Astrocyte of the cerebellum (primary cell): Measurements from ENCODE around the gene NLGN1.

Experiments
- DNase-seq: peaks from one replicate; pipeline ENCODE4 v3.0.0-alpha.2; 2011; ENCODE audit warnings: low read depth
- H3K4me3 ChIP-seq: 2 replicates; pipeline ENCODE4 v1.5.1; 2011; ENCODE audit warnings: mild to moderate bottlenecking, low read depth, low read length, moderate library complexity
- CTCF ChIP-seq: IDR thresholded peaks from 2 replicates; pipeline ENCODE4 v1.5.1; 2012; ENCODE audit warnings: low read length, low read depth, moderate library complexity, mild to moderate bottlenecking; ENCODE audit errors: missing control alignments
- in situ Hi-C: cut with HindIII; loops from 2 replicates; pipeline ENCODE4 v1.10.0; 2017; ENCODE audit warnings: low sequenced_read_pairs

The NLGN1 gene

GRCh38 chr3:173939331-173939730 is 541.8 kb downstream of the NLGN1 start:
- DNase-seq, result no peak
- no peak overlapping the region for H3K4me3 ChIP-seq
- no peak for TF ChIP-seq CTCF
- in situ Hi-C loops, result no loop called here

- H3K4me3 ChIP-seq, result no peak overlapping the region
- no peak for TF ChIP-seq CTCF
- DNase-seq, result no peak
- in situ Hi-C loops, result no loop called here
These were observed 545.7 kb downstream of the NLGN1 start for GRCh38 chr3:173943264-173943663.

- no peak for TF ChIP-seq CTCF
- no peak for DNase-seq
- in situ Hi-C loops, result no loop called here
These were observed 547.6 kb downstream of the NLGN1 start for GRCh38 chr3:173945170-173945569.

GRCh38 chr3:173945806-173946205 is 548.3 kb downstream of the NLGN1 start:
- no peak overlapping the region for H3K4me3 ChIP-seq
- in situ Hi-C loops, result no loop called here
- no peak for TF ChIP-seq CTCF
- no peak for DNase-seq

More at GRCh38 chr3:173945170-173945569, 547.6 kb downstream of the NLGN1 start:
- H3K4me3 ChIP-seq, result no peak overlapping the region

GRCh38 chr3:173954647-173955046 is 557.1 kb downstream of the NLGN1 start:
- DNase-seq, result no peak
- H3K4me3 ChIP-seq, result no peak overlapping the region
- in situ Hi-C loops, result no loop called here
- TF ChIP-seq CTCF, result no peak

- DNase-seq, result no peak
- TF ChIP-seq CTCF, result no peak
- in situ Hi-C loops, result no loop called here
- H3K4me3 ChIP-seq, result no peak overlapping the region
These were observed 560.1 kb downstream of the NLGN1 start for GRCh38 chr3:173957646-173958045.

GRCh38 chr3:173958805-173959204 is 561.3 kb downstream of the NLGN1 start:
- H3K4me3 ChIP-seq, result no peak overlapping the region
- TF ChIP-seq CTCF, result no peak
- DNase-seq, result no peak
- in situ Hi-C loops, result no loop called here
